OCI-LY3 (cell line): Measurements from ENCODE around the gene EXD3.

Source experiments
- CTCF ChIP-seq: fragments of 200-600, 300-600 bp; sonication (generic); IDR thresholded peaks from 2 replicates; pipeline ENCODE4 v1.5.1; 2014; ENCODE audit warnings: antibody characterized with exemption, low read length, low read depth
- EZH2phosphoT487 ChIP-seq: fragments of 200-600 bp; shearing (Covaris generic); IDR thresholded peaks from 2 replicates; pipeline ENCODE4 v1.6.1; 2018; ENCODE audit warnings: antibody characterized with exemption, mixed run types, low read depth

GRCh38 chr9:137313956-137314560, 108.9 kb downstream of the EXD3 start:
- TF ChIP-seq CTCF, result no peak
- TF ChIP-seq EZH2phosphoT487, result no peak
